Measurements from ENCODE around the gene TMEM150A. TPM values are rescaled to one million over a fixed set of nuclear protein-coding genes. Genes with fewer than 3 reads are reported as not detected.

Gene TMEM150A
- total and polyA plus RNA-seq, 2 of the 13 experiments (the other 11 are each of a cell fraction or from before 2014, with no cell fraction given), result 30.1 to 70.4 TPM

DNA sequence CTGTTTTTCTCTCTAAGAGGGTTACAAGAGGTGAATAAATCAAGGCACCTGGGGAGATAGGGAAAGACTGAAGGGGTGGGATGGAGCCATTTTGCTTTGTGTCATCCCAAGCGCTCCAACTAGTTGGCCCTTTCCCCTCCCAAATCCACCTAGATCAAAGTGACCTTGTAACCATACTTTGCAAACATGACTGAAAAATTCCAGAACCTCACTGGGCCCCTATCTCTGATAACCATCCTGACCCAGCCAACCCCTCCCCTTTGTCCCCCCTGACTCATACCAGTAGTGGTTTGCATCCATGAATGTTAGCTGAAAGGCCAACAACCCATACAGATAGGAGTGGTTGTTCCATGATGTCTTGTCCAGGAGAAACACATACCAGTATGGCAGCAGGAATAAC is 44.3 kb downstream of the TMEM150A start:
- POLR2A ChIA-PET, result interaction anchor here (1.0 to 20.8 kb wide), 14 partner anchors 9 to 233 kb away, joined by 3 to 645 read pairs (median 20); partner anchors contain the start of genes C2orf68, ELMOD3, MAT2A and RETSAT
- intact Hi-C loops (cut with micrococcal nuclease; ENCODE audit: unreplicated experiment), result loop anchor here (2.0 kb wide), 1 partner anchor 27 kb away; the partner anchor contains the start of gene VAMP5
- TF ChIP-seq REL (CRISPR knock-in tag; conservative IDR thresholded peaks at IDR 0.05) (no peak), ZFP37 (CRISPR knock-in tag; IDR thresholded peaks at IDR 0.05; ENCODE audit: borderline replicate concordance) (no peak), RCOR2 (CRISPR knock-in tag; IDR thresholded peaks at IDR 0.05) (no peak), SOX13 (IDR thresholded peaks at IDR 0.05) (no peak), SOX13 (CRISPR knock-in tag; conservative IDR thresholded peaks at IDR 0.05 in 1 of 2, IDR thresholded peaks at IDR 0.05 in 1 of 2) (peak in 1 of 2 experiments; percentile 56; a peak in 1 of 4 replicates), CBX5 (CRISPR knock-in tag; IDR thresholded peaks at IDR 0.05; ENCODE audit: borderline replicate concordance) (no peak; the same call in 1 of the 2 replicates), FOXM1 (CRISPR knock-in tag; IDR thresholded peaks at IDR 0.05) (no peak), ZNF768 (CRISPR knock-in tag; IDR thresholded peaks at IDR 0.05) (no peak), AGO1 (IDR thresholded peaks at IDR 0.05; ENCODE audit: low read depth, low read length, poor library complexity, severe bottlenecking) (no peak), HNF4A (CRISPR knock-in tag; IDR thresholded peaks at IDR 0.05) (peak; percentile 42), THAP11 (CRISPR knock-in tag; IDR thresholded peaks at IDR 0.05) (0 out of 2 replicates have a peak, but pooled peaks have one; percentile 37), ZFX (CRISPR knock-in tag; IDR thresholded peaks at IDR 0.05; ENCODE audit: low read depth) (peak; percentile 24; the same call in 1 of the 2 replicates), ZNF549 (CRISPR knock-in tag; IDR thresholded peaks at IDR 0.05) (no peak), ZNF335 (CRISPR knock-in tag; IDR thresholded peaks at IDR 0.05) (no peak), ZNF570 (CRISPR knock-in tag; IDR thresholded peaks at IDR 0.05; ENCODE audit: borderline replicate concordance) (no peak), PRPF4 (IDR thresholded peaks at IDR 0.05; ENCODE audit: low read depth, low read length, poor library complexity, severe bottlenecking) (no peak), SP140L (CRISPR knock-in tag; IDR thresholded peaks at IDR 0.05; ENCODE audit: borderline replicate concordance) (no peak), FLYWCH1 (CRISPR knock-in tag; IDR thresholded peaks at IDR 0.05) (no peak), RXRB (CRISPR knock-in tag; IDR thresholded peaks at IDR 0.05; ENCODE audit: borderline replicate concordance) (0 out of 2 replicates have a peak, but pooled peaks have one; percentile 47)
- TF ChIP-seq, protein P1, sequence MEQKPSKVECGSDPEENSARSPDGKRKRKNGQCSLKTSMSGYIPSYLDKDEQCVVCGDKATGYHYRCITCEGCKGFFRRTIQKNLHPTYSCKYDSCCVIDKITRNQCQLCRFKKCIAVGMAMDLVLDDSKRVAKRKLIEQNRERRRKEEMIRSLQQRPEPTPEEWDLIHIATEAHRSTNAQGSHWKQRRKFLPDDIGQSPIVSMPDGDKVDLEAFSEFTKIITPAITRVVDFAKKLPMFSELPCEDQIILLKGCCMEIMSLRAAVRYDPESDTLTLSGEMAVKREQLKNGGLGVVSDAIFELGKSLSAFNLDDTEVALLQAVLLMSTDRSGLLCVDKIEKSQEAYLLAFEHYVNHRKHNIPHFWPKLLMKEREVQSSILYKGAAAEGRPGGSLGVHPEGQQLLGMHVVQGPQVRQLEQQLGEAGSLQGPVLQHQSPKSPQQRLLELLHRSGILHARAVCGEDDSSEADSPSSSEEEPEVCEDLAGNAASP (CRISPR knock-in tag; IDR thresholded peaks at IDR 0.05; ENCODE audit: borderline replicate concordance), result no peak; the same call in 1 of the 2 replicates
- TF ChIP-seq, protein P2, sequence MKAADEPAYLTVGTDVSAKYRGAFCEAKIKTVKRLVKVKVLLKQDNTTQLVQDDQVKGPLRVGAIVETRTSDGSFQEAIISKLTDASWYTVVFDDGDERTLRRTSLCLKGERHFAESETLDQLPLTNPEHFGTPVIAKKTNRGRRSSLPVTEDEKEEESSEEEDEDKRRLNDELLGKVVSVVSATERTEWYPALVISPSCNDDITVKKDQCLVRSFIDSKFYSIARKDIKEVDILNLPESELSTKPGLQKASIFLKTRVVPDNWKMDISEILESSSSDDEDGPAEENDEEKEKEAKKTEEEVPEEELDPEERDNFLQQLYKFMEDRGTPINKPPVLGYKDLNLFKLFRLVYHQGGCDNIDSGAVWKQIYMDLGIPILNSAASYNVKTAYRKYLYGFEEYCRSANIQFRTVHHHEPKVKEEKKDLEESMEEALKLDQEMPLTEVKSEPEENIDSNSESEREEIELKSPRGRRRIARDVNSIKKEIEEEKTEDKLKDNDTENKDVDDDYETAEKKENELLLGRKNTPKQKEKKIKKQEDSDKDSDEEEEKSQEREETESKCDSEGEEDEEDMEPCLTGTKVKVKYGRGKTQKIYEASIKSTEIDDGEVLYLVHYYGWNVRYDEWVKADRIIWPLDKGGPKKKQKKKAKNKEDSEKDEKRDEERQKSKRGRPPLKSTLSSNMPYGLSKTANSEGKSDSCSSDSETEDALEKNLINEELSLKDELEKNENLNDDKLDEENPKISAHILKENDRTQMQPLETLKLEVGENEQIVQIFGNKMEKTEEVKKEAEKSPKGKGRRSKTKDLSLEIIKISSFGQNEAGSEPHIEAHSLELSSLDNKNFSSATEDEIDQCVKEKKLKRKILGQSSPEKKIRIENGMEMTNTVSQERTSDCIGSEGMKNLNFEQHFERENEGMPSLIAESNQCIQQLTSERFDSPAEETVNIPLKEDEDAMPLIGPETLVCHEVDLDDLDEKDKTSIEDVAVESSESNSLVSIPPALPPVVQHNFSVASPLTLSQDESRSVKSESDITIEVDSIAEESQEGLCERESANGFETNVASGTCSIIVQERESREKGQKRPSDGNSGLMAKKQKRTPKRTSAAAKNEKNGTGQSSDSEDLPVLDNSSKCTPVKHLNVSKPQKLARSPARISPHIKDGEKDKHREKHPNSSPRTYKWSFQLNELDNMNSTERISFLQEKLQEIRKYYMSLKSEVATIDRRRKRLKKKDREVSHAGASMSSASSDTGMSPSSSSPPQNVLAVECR (CRISPR knock-in tag; IDR thresholded peaks at IDR 0.05; ENCODE audit: borderline replicate concordance), result no peak; the same call in 1 of the 2 replicates

More for the DNA sequence above, 44.3 kb downstream of the TMEM150A start:
- Histone ChIP-seq H2AFZ (ENCODE audit: low read length) (peak overlapping the region; percentile 7), H4K20me1 (ENCODE audit: insufficient read depth, low read length) (peaks cover 6% of the 10 kb centered on the region; the same call in 1 of the 2 replicates), H3K36me3 (replicated peaks in 1 of 2; ENCODE audit: control insufficient read depth in 1 of 2, insufficient read depth in 2 of 2, low read length in 2 of 2) (peaks cover 21 to 54% of the 10 kb centered on the region in 2 experiments), H3K9me3 (ENCODE audit: low read length) (no peaks in the 10 kb centered on the region), H3K27ac (ENCODE audit: extremely low read length, insufficient read depth, low read length) (peak overlapping the region; percentile 52), H3K79me2 (ENCODE audit: insufficient read depth, low read length) (peaks cover 41% of the 10 kb centered on the region), H3K4me1 (ENCODE audit: insufficient read depth, low read length) (peaks cover 43% of the 10 kb centered on the region), H3K4me3 (replicated peaks in 1 of 3; ENCODE audit: insufficient read depth in 1 of 3, low read depth in 2 of 3, low read length in 3 of 3) (no peak overlapping the region), H3K27me3 (ENCODE audit: control insufficient read depth in 1 of 2, insufficient read depth in 2 of 2, low read length in 2 of 2) (peaks cover 0 to 4% of the 10 kb centered on the region in 2 experiments; a peak in 1 of 5 replicates), H3K4me2 (ENCODE audit: low read depth, low read length) (peak overlapping the region; percentile 96), H3K9ac (ENCODE audit: insufficient read depth, low read depth, low read length) (no peak overlapping the region; the same call in 1 of the 2 replicates)
- FAIRE-seq (peak; percentile 81), DNase-seq (ENCODE audit: low spot score) (peak; percentile 91), ATAC-seq (peak; percentile 12)
- in situ Hi-C loops (cut with HindIII; ENCODE audit: extremely low pct_ligation_motif_present, low pct_unique_long_range_greater_than_20kb), result no loop called here
- CTCF ChIA-PET (ENCODE audit: low intra/inter-chr PET ratio, low total read pairs), result no interaction called here
- WGBS (ENCODE audit: low lambda C conversion rate), result 79% methylated on average over 1 of the region's 1 CpG
- BruUV-seq (replicated peaks), result no TSS peak
